Upper lobe of left lung (tissue), 6 donors: ENCODE results near the gene RPL32. TPM values are rescaled to one million over a fixed set of nuclear protein-coding genes. Genes with fewer than 3 reads are reported as not detected.
A peak's percentile ranks its signal among the peaks of the same experiment; 100 is the strongest.
"Not testable (repeated sequence)": the region's sequence is repeated elsewhere in the genome, so short reads cannot be mapped to it uniquely, and the experiment has no call there.

Experiments used
- ATAC-seq, 2 donors: fragments of 200-7000 bp; cut with Tn5 transposase; one replicate each; pipeline ENCODE4 v1.9.1; 2022; ENCODE audit warnings: mild to moderate bottlenecking in 2 of 2, moderate library complexity in 2 of 2; ENCODE audit not compliant: low FRiP score in 2 of 2
- DNase-seq, 2 donors: peaks; one replicate each; pipeline ENCODE4 v3.0.0-alpha.2; 2019 to 2020
- H3K27ac ChIP-seq, 4 donors: fragments of 200-600 bp; sonication (generic); one replicate each; pipeline ENCODE4 v1.5.1; 2016 to 2019
- H3K27me3 ChIP-seq, 4 donors: fragments of 200-600 bp; sonication (generic); one replicate each; pipeline ENCODE4 v1.5.1; 2017 to 2019
- H3K36me3 ChIP-seq, 4 donors: fragments of 200-600 bp; sonication (generic); one replicate each; pipeline ENCODE4 v1.5.1; 2016 to 2019
- H3K4me1 ChIP-seq, 4 donors: fragments of 200-600 bp; sonication (generic); one replicate each; pipeline ENCODE4 v1.5.1; 2018 to 2019
- H3K4me3 ChIP-seq, 4 donors: fragments of 200-600 bp; sonication (generic); one replicate each; pipeline ENCODE4 v1.5.1; 2017 to 2019; ENCODE audit warnings: mild to moderate bottlenecking in 2 of 4, moderate library complexity in 1 of 4
- H3K9me3 ChIP-seq, 4 donors: fragments of 200-600 bp; sonication (generic); one replicate each; pipeline ENCODE4 v1.5.1; 2018 to 2019
- CTCF ChIP-seq, 6 experiments: fragments of 450-650 bp in 4 of 6; fragments of 200-600 bp in 2 of 6; sonication (generic) in 2 of 6; IDR thresholded peaks; one replicate each; pipeline ENCODE4 v1.5.1; 2016 to 2019; ENCODE audit warnings: antibody characterized with exemption in 6 of 6
- EP300 ChIP-seq, 4 donors: sonication (generic); formaldehyde crosslinking; IDR thresholded peaks; one replicate each; pipeline ENCODE4 v1.5.1; 2017; ENCODE audit warnings: antibody characterized with exemption in 4 of 4, control low read depth in 2 of 4
- POLR2A ChIP-seq, 4 donors: fragments of 450-650 bp; IDR thresholded peaks; one replicate each; pipeline ENCODE4 v1.5.1; 2016 to 2017; ENCODE audit warnings: antibody characterized with exemption in 4 of 4, mild to moderate bottlenecking in 2 of 4
- POLR2AphosphoS5 ChIP-seq, 2 donors: sonication (generic); formaldehyde crosslinking; IDR thresholded peaks; one replicate each; pipeline ENCODE4 v1.5.1; 2017; ENCODE audit warnings: antibody characterized with exemption in 2 of 2
- WGBS, 2 donors: methylation state at CpG; one replicate each; pipeline ENCODE4 v1.1.5; 2017 to 2018; 5-methylcytosine and 5-hydroxymethylcytosine counted together
- total RNA-seq, 6 donors: library from RNA; depleted of rRNA in 4 of 6; stranded (reverse); fragments of >200 nt in 4 of 6; gene quantifications; one replicate each; pipeline versions ENCODE4 v1.1.0 to v1.2.1, GENCODE V29; 2016 to 2021
- donor health status: DM: no; HTN: no; CAD: no; lungs with moderate emphysema.
- donor health status: DM: no; HTN: yes; CAD: no; lungs with severe emphysema.

Gene RPL32
- total RNA-seq, 6 donors from 2014 or later = 461 to 1,145 (median 921) TPM

GRCh38 chr3:12885583-12885930 lies 44.2 kb upstream of the RPL32 start:
- no peaks in the 10 kb centered on the region for H3K36me3 ChIP-seq
- DNase-seq = no peak
- WGBS, 2 donors = 72 to 82% methylated on average over 4 of the region's 4 CpGs
- TF ChIP-seq CTCF (IDR thresholded peaks at IDR 0.05) = no peak
- no peak for TF ChIP-seq POLR2A (IDR thresholded peaks at IDR 0.05)
- no peaks in the 10 kb centered on the region for H3K27me3 ChIP-seq
- no peaks in the 10 kb centered on the region for H3K9me3 ChIP-seq
- no peaks in the 10 kb centered on the region for H3K4me1 ChIP-seq
- no peak overlapping the region for H3K4me3 ChIP-seq
- H3K27ac ChIP-seq = no peak overlapping the region
- no peak for ATAC-seq

GRCh38 chr3:12884790-12885582 lies 43.6 kb upstream of the RPL32 start:
- no peak for DNase-seq
- Histone ChIP-seq H3K4me3 (no peak overlapping the region), H3K9me3 (no peaks in the 10 kb centered on the region), H3K27me3 (no peaks in the 10 kb centered on the region), H3K36me3 (no peaks in the 10 kb centered on the region), H3K4me1 (no peaks in the 10 kb centered on the region), H3K27ac (no peak overlapping the region)
- ATAC-seq = peak in 1 of 2 donors; percentile 24
- 86% methylated on average over 19 to 20 of the region's 20 CpGs for WGBS, 2 donors
- no peak for TF ChIP-seq CTCF (IDR thresholded peaks at IDR 0.05)
- no peak for TF ChIP-seq POLR2AphosphoS5 (IDR thresholded peaks at IDR 0.05)
- TF ChIP-seq POLR2A (IDR thresholded peaks at IDR 0.05) = no peak
- no peak for TF ChIP-seq EP300 (IDR thresholded peaks at IDR 0.05)

GRCh38 chr3:12884186-12884680 lies 42.9 kb upstream of the RPL32 start:
- no peak overlapping the region for H3K27ac ChIP-seq
- DNase-seq (no peak), ATAC-seq (no peak)
- H3K4me1 ChIP-seq = no peaks in the 10 kb centered on the region
- 68 to 88% methylated on average over 15 of the region's 15 CpGs for WGBS, 2 donors
- TF ChIP-seq CTCF (IDR thresholded peaks at IDR 0.05) (no peak), POLR2A (IDR thresholded peaks at IDR 0.05) (no peak), POLR2AphosphoS5 (IDR thresholded peaks at IDR 0.05) (no peak), EP300 (IDR thresholded peaks at IDR 0.05) (no peak)
- H3K36me3 ChIP-seq = no peaks in the 10 kb centered on the region
- H3K4me3 ChIP-seq = no peak overlapping the region
- H3K9me3 ChIP-seq = no peaks in the 10 kb centered on the region
- no peaks in the 10 kb centered on the region for H3K27me3 ChIP-seq

- WGBS, 2 donors = 94 to 95% methylated on average over 31 to 51 of the region's 62 CpGs
- Histone ChIP-seq H3K9me3 (no peaks in the 10 kb centered on the region), H3K4me3 (no peak overlapping the region), H3K27me3 (no peaks in the 10 kb centered on the region), H3K36me3 (no peaks in the 10 kb centered on the region), H3K27ac (no peak overlapping the region), H3K4me1 (no peaks in the 10 kb centered on the region)
- TF ChIP-seq CTCF (IDR thresholded peaks at IDR 0.05) (no peak), POLR2AphosphoS5 (IDR thresholded peaks at IDR 0.05) (no peak), POLR2A (IDR thresholded peaks at IDR 0.05) (no peak), EP300 (IDR thresholded peaks at IDR 0.05) (no peak)
- no peak for ATAC-seq
- DNase-seq = peak in 1 of 2 donors; percentile 78
Observed at GRCh38 chr3:12882336-12883310, 41.3 kb upstream of the RPL32 start.

GRCh38 chr3:12881858-12882257 lies 40.5 kb upstream of the RPL32 start:
- not testable (repeated sequence) for H3K27me3 ChIP-seq, H3K4me1 ChIP-seq, H3K27ac ChIP-seq, H3K9me3 ChIP-seq, DNase-seq, H3K36me3 ChIP-seq, ATAC-seq, H3K4me3 ChIP-seq
- WGBS, 2 donors = 91 to 94% methylated on average over 12 of the region's 12 CpGs
